ENCODE results near the gene RBM34.
"Not testable (repeated sequence)": the region's sequence is repeated elsewhere in the genome, so short reads cannot be mapped to it uniquely, and the experiment has no call there.

Gene RBM34

GRCh38 chr1:235108876-235109275, 52.2 kb downstream of the RBM34 start:
- DNase-seq = no peak

GRCh38 chr1:235108185-235108593, 52.9 kb downstream of the RBM34 start:
- DNase-seq = no peak

- DNase-seq = no peak
Measured at GRCh38 chr1:235107368-235108184, 53.5 kb downstream of the RBM34 start.

- DNase-seq = no peak
Measured at GRCh38 chr1:235106457-235106856, 54.6 kb downstream of the RBM34 start.

- no peak for DNase-seq
Measured at GRCh38 chr1:235105051-235106043, 55.7 kb downstream of the RBM34 start.

- DNase-seq = no peak
Measured at GRCh38 chr1:235102993-235103411, 58.0 kb downstream of the RBM34 start.

GRCh38 chr1:235102259-235102582, 58.8 kb downstream of the RBM34 start:
- DNase-seq = no peak

GRCh38 chr1:235101558-235102258, 59.3 kb downstream of the RBM34 start:
- DNase-seq = no peak

GRCh38 chr1:235100194-235100772, 60.8 kb downstream of the RBM34 start:
- peak in 1 of 2 experiments; percentile 16 for DNase-seq

GRCh38 chr1:235098991-235099390, 62.1 kb downstream of the RBM34 start:
- no peak for DNase-seq

- DNase-seq = no peak
Measured at GRCh38 chr1:235098547-235098946, 62.5 kb downstream of the RBM34 start.

GRCh38 chr1:235097501-235097900, 63.5 kb downstream of the RBM34 start:
- not testable (repeated sequence) for DNase-seq

- DNase-seq = no peak
Measured at GRCh38 chr1:235095938-235096562, 65.0 kb downstream of the RBM34 start.

GRCh38 chr1:235093696-235094592, 67.1 kb downstream of the RBM34 start:
- DNase-seq = peak; percentile 36 to 69

GRCh38 chr1:235093013-235093695, 67.9 kb downstream of the RBM34 start:
- DNase-seq = peak; percentile 14 to 55

- not testable (repeated sequence) for DNase-seq
Measured at GRCh38 chr1:235092415-235092814, 68.6 kb downstream of the RBM34 start.

- not testable (repeated sequence) for DNase-seq
Measured at GRCh38 chr1:235092045-235092406, 69.0 kb downstream of the RBM34 start.

GRCh38 chr1:235091319-235092044, 69.6 kb downstream of the RBM34 start:
- not testable (repeated sequence) for DNase-seq

GRCh38 chr1:235090406-235091069, 70.5 kb downstream of the RBM34 start:
- DNase-seq = no peak

Measured in NCI-H526 (cell line).